ENCODE results near the gene SH2D7.

DNA sequence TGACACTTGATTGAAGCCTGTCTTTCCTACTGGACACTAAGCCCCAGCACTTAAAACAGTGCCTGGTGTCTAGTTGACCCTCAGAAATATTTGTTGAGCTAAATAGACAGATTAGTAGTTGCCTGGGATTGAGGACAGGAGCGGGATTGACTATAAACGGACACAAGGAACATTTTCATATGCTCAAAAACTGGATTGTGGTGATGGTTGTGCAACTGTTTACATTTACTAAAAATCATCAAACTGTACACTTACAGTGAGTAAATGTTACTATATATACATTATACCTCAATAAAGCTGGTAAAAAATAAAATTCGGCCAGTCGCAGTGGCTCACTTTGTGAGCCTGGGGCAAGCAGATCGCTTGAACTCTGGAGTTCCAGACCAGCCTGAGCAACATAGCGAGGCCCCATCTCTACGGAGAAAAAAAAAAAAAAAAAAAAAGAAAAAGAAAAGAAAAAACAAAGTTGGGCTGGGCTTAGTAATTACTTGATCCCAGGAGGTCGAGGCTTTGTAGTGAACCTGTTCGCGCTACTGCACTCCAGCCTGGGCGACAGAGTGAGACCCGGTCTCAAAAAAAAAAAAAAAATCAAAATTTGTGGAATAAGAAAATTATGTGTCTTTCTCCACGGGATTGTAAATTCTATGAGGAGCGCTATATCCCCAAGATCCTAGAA lies 56.2 kb downstream of the SH2D7 start:
- TF ChIP-seq, protein P1, sequence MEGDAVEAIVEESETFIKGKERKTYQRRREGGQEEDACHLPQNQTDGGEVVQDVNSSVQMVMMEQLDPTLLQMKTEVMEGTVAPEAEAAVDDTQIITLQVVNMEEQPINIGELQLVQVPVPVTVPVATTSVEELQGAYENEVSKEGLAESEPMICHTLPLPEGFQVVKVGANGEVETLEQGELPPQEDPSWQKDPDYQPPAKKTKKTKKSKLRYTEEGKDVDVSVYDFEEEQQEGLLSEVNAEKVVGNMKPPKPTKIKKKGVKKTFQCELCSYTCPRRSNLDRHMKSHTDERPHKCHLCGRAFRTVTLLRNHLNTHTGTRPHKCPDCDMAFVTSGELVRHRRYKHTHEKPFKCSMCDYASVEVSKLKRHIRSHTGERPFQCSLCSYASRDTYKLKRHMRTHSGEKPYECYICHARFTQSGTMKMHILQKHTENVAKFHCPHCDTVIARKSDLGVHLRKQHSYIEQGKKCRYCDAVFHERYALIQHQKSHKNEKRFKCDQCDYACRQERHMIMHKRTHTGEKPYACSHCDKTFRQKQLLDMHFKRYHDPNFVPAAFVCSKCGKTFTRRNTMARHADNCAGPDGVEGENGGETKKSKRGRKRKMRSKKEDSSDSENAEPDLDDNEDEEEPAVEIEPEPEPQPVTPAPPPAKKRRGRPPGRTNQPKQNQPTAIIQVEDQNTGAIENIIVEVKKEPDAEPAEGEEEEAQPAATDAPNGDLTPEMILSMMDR (conservative IDR thresholded peaks at IDR 0.05; ENCODE audit: low read depth, low read length) = no peak
- no peak for TF ChIP-seq EZH2 (IDR thresholded peaks at IDR 0.05; ENCODE audit: low read length, unreplicated experiment)
